Keratinocyte (primary cell): ENCODE measurements around the gene TRIM39. TPM values are rescaled to one million over a fixed set of nuclear protein-coding genes. Genes with fewer than 3 reads are reported as not detected.

ENCODE experiments used
- DNase-seq: peaks from one replicate; pipeline ENCODE4 v3.0.0-alpha.2; 2011; ENCODE audit warnings: low read depth, missing footprints, low spot score
- FAIRE-seq: peaks from 2 replicates; lab custom pipeline; 2011; peaks lifted over from hg19 to GRCh38; lab: Jason Lieb, UNC
- H2AFZ ChIP-seq: 2 replicates; pipeline ENCODE4 v1.6.0; 2012; ENCODE audit warnings: low read length, control low read depth, inconsistent platforms; ENCODE audit not compliant: control insufficient read depth
- H3K27ac ChIP-seq: 2 replicates; pipeline ENCODE4 v1.5.1; 2011; ENCODE audit warnings: low read length; ENCODE audit not compliant: control insufficient read depth, insufficient read depth
- H3K27me3 ChIP-seq: 3 replicates; pipeline ENCODE4 v1.6.0; 2011; ENCODE audit warnings: low read length; ENCODE audit not compliant: control insufficient read depth, insufficient read depth; ENCODE audit errors: extremely low read depth
- H3K36me3 ChIP-seq, 2 experiments: 2 replicates in 1 of 2; 3 replicates in 1 of 2; pipeline ENCODE4 v1.5.1; 2011; ENCODE audit warnings: low read length in 2 of 2, mild to moderate bottlenecking in 1 of 2; ENCODE audit not compliant: control insufficient read depth in 2 of 2, insufficient read depth in 2 of 2; ENCODE audit errors: extremely low read depth in 1 of 2
- H3K4me1 ChIP-seq: 3 replicates; pipeline ENCODE4 v1.5.1; 2011; ENCODE audit warnings: low read length; ENCODE audit not compliant: control insufficient read depth, insufficient read depth; ENCODE audit errors: extremely low read depth
- H3K4me2 ChIP-seq: 3 replicates; pipeline ENCODE4 v1.6.0; 2011; ENCODE audit warnings: low read depth, low read length; ENCODE audit not compliant: control insufficient read depth, insufficient read depth; ENCODE audit errors: extremely low read depth
- H3K4me3 ChIP-seq, 3 experiments: fragments of 200-600 bp in 1 of 3; sonication (generic) in 1 of 3; 2 replicates in 2 of 3; 3 replicates in 1 of 3; pipeline ENCODE4 v1.5.1; 2011 to 2016; ENCODE audit warnings: low read length in 3 of 3, mild to moderate bottlenecking in 3 of 3, control low read depth in 2 of 3, inconsistent platforms in 1 of 3, low read depth in 1 of 3, mixed read lengths in 1 of 3, mixed run types in 1 of 3, moderate library complexity in 1 of 3; ENCODE audit not compliant: control insufficient read depth in 2 of 3, insufficient read depth in 2 of 3; ENCODE audit errors: extremely low read depth in 1 of 3
- H3K79me2 ChIP-seq: 2 replicates; pipeline ENCODE4 v1.6.0; 2012; ENCODE audit warnings: low read length; ENCODE audit not compliant: control insufficient read depth, insufficient read depth
- H3K9ac ChIP-seq: 3 replicates; pipeline ENCODE4 v1.6.0; 2011; ENCODE audit warnings: low read length; ENCODE audit not compliant: control insufficient read depth, insufficient read depth; ENCODE audit errors: extremely low read depth
- H3K9me1 ChIP-seq: 3 replicates; pipeline ENCODE4 v1.6.0; 2011; ENCODE audit warnings: low read length; ENCODE audit not compliant: control insufficient read depth, insufficient read depth; ENCODE audit errors: extremely low read depth
- H3K9me3 ChIP-seq: 2 replicates; pipeline ENCODE4 v1.5.1; 2012; ENCODE audit warnings: low read depth, low read length; ENCODE audit not compliant: control insufficient read depth
- H4K20me1 ChIP-seq: 3 replicates; pipeline ENCODE4 v1.6.0; 2011; ENCODE audit warnings: low read length; ENCODE audit not compliant: control insufficient read depth, insufficient read depth; ENCODE audit errors: extremely low read depth
- EZH2 ChIP-seq: IDR thresholded peaks from one replicate; pipeline ENCODE4 v1.6.1; 2012; ENCODE audit warnings: inconsistent platforms, mild to moderate bottlenecking, low read length, moderate library complexity
- dilution Hi-C: fragments of 300-500 bp; cut with MboI; formaldehyde crosslinking; loops from one replicate; pipeline ENCODE4 v1.7.0; 2020; ENCODE audit warnings: low sequenced_read_pairs; ENCODE audit not compliant: extremely low pct_ligation_motif_present
- polyA plus RNA-seq, 5 experiments: library from polyadenylated mRNA; depleted of rRNA in 3 of 5; stranded (reverse) in 3 of 5; stranded (forward) in 1 of 5; unstranded in 1 of 5; fragments of >200 nt; gene quantifications; 1 replicate in 1 of 5; 2 replicates in 3 of 5; 3 replicates in 1 of 5; pipeline versions ENCODE4 v1.2.1 to v1.2.3, GENCODE V29; 2011 to 2012; ENCODE audit warnings: missing spikeins in 2 of 5, low read depth in 1 of 5, low replicate concordance in 1 of 5
- TF ChIP-seq, protein P1 (sequence below), 3 experiments: IDR thresholded peaks in 1 of 3; conservative IDR thresholded peaks in 1 of 3; optimal IDR thresholded peaks in 1 of 3; 2 replicates in 2 of 3; 3 replicates in 1 of 3; pipeline versions ENCODE3 to v1.5.1; 2011; ENCODE audit warnings: low read length in 3 of 3, mild to moderate bottlenecking in 3 of 3, moderate library complexity in 2 of 3, control low read depth in 1 of 3, inconsistent platforms in 1 of 3; ENCODE audit not compliant: insufficient read depth in 2 of 3; ENCODE audit errors: extremely low read depth in 1 of 3

The TRIM39 gene
- polyA plus RNA-seq, 1 donor (not counting 4 experiments of a cell fraction or from before 2014, with no cell fraction given), result 7.9 TPM

- FAIRE-seq (no peak), DNase-seq (no peak)
- TF ChIP-seq, protein P1, sequence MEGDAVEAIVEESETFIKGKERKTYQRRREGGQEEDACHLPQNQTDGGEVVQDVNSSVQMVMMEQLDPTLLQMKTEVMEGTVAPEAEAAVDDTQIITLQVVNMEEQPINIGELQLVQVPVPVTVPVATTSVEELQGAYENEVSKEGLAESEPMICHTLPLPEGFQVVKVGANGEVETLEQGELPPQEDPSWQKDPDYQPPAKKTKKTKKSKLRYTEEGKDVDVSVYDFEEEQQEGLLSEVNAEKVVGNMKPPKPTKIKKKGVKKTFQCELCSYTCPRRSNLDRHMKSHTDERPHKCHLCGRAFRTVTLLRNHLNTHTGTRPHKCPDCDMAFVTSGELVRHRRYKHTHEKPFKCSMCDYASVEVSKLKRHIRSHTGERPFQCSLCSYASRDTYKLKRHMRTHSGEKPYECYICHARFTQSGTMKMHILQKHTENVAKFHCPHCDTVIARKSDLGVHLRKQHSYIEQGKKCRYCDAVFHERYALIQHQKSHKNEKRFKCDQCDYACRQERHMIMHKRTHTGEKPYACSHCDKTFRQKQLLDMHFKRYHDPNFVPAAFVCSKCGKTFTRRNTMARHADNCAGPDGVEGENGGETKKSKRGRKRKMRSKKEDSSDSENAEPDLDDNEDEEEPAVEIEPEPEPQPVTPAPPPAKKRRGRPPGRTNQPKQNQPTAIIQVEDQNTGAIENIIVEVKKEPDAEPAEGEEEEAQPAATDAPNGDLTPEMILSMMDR (optimal IDR thresholded peaks at IDR 0.05 in 1 of 3, IDR thresholded peaks at IDR 0.05 in 1 of 3, conservative IDR thresholded peaks at IDR 0.05 in 1 of 3; ENCODE audit: extremely low read depth in 1 of 3, insufficient read depth in 2 of 3, low read length in 3 of 3), result no peak
- no peak for TF ChIP-seq EZH2
- Histone ChIP-seq H3K27ac (no peak overlapping the region), H4K20me1 (no peaks in the 10 kb centered on the region), H3K27me3 (no peaks in the 10 kb centered on the region), H3K4me1 (peaks cover 9% of the 10 kb centered on the region), H3K9me3 (no peaks in the 10 kb centered on the region), H3K9ac (no peak overlapping the region), H2AFZ (no peak overlapping the region), H3K36me3 (peaks cover 6 to 14% of the 10 kb centered on the region in 2 experiments), H3K4me2 (no peak overlapping the region), H3K79me2 (peaks cover 2% of the 10 kb centered on the region), H3K4me3 (no peak overlapping the region), H3K9me1 (no peaks in the 10 kb centered on the region)
- dilution Hi-C loops, result loop anchor here (25.0 kb wide), 1 partner anchor 104 kb away; no protein-coding TSS in a partner anchor
Measured at GRCh38 chr6:30341218-30341617, 14.5 kb downstream of the TRIM39 start.

DNA sequence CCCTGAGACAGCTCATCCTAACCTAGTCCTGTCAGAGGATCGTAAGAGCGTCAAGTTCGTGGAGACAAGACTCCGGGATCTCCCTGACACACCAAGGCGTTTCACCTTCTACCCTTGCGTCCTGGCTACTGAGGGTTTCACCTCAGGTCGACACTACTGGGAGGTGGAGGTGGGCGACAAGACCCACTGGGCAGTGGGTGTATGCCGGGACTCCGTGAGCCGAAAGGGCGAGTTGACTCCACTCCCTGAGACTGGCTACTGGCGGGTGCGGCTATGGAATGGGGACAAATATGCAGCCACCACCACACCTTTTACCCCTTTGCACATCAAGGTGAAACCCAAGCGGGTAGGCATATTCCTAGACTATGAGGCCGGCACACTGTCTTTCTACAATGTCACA lies 15.0 kb downstream of the TRIM39 start:
- no peak for DNase-seq
- Histone ChIP-seq H3K4me1 (peaks cover 9% of the 10 kb centered on the region), H2AFZ (no peak overlapping the region), H3K9me1 (no peaks in the 10 kb centered on the region), H3K27me3 (no peaks in the 10 kb centered on the region), H3K4me2 (no peak overlapping the region), H3K4me3 (no peak overlapping the region), H3K9me3 (no peaks in the 10 kb centered on the region), H3K9ac (no peak overlapping the region), H3K79me2 (peaks cover 2% of the 10 kb centered on the region), H4K20me1 (no peaks in the 10 kb centered on the region), H3K36me3 (peaks cover 8 to 18% of the 10 kb centered on the region in 2 experiments), H3K27ac (no peak overlapping the region)
- dilution Hi-C loops, result loop anchor here (25.0 kb wide), 1 partner anchor 104 kb away; no protein-coding TSS in a partner anchor
- TF ChIP-seq EZH2, result no peak
- TF ChIP-seq, protein P1 (optimal IDR thresholded peaks at IDR 0.05 in 1 of 3, IDR thresholded peaks at IDR 0.05 in 1 of 3, conservative IDR thresholded peaks at IDR 0.05 in 1 of 3; ENCODE audit: extremely low read depth in 1 of 3, insufficient read depth in 2 of 3, low read length in 3 of 3), result no peak
- FAIRE-seq, result no peak
